ENCODE data around the gene PABPC3. TPM values are rescaled to one million over a fixed set of nuclear protein-coding genes. Genes with fewer than 3 reads are reported as not detected.

Gene PABPC3
- total RNA-seq, 2 experiments from 2014 or later, result 0.40 to 0.58 TPM

Other genes starting within 250 kb of the PABPC3 start
- not detected for gene AMER2, start 76.2 kb downstream of the PABPC3 start, total RNA-seq
- 10 to 100 TPM; 20.9 to 21.1 TPM for gene MTMR6, start 191.4 kb downstream of the PABPC3 start, total RNA-seq
- 10 to 100 TPM; 75.0 to 76.0 TPM for gene NUP58, start 205.5 kb downstream of the PABPC3 start, total RNA-seq

Data from activated CD4-positive, alpha-beta T cell treated with anti-CD3 and anti-CD28 coated beads, Interleukin-2, amount 10 ng/mL, durations not matched to agents 7 days and 5 days (primary cell).